Testis (tissue), 2 donors: ENCODE measurements around the gene TLE1.

ENCODE experiments used
- POLR2A ChIP-seq: fragments of 450-650 bp; IDR thresholded peaks from one replicate; pipeline ENCODE4 v1.6.1; 2017; ENCODE audit warnings: antibody characterized with exemption, mild to moderate bottlenecking, moderate library complexity
- TF ChIP-seq, protein P1 (sequence below), 3 experiments: fragments of 450-650 bp in 2 of 3; fragments of 200-600 bp in 1 of 3; sonication (generic) in 1 of 3; IDR thresholded peaks; one replicate each; pipeline ENCODE4 v1.5.1; 2016 to 2019; ENCODE audit warnings: antibody characterized with exemption in 3 of 3, mild to moderate bottlenecking in 2 of 3, moderate library complexity in 1 of 3

DNA sequence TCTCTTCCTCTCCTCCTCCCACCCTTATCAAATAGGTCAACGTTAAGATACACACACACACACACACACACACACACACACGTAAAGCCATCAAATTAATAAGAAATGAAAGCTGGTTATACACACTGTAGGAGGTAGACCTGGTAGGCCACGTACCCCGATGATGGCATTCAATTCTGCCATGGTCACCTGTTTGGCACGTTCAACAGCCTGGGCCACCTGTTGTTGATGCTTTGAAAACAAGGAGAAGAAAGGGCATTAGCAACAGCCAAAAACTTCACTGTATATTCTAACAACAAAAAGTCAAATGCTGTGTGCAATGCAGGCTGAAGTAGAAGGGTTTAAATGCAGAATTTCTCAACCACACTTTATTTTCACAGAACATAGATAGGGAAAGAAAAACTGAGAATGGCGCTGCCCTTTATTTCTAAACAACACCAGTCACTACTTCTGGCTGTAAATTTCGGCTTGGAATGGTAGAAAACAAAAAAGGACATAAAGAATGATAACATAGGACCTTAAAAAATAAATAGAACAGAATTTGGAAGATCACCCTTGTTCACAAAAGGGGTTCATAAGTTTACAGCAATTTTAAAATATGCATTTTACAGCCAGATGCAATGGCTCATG is 37.2 kb downstream of the TLE1 start:
- TF ChIP-seq, protein P1, sequence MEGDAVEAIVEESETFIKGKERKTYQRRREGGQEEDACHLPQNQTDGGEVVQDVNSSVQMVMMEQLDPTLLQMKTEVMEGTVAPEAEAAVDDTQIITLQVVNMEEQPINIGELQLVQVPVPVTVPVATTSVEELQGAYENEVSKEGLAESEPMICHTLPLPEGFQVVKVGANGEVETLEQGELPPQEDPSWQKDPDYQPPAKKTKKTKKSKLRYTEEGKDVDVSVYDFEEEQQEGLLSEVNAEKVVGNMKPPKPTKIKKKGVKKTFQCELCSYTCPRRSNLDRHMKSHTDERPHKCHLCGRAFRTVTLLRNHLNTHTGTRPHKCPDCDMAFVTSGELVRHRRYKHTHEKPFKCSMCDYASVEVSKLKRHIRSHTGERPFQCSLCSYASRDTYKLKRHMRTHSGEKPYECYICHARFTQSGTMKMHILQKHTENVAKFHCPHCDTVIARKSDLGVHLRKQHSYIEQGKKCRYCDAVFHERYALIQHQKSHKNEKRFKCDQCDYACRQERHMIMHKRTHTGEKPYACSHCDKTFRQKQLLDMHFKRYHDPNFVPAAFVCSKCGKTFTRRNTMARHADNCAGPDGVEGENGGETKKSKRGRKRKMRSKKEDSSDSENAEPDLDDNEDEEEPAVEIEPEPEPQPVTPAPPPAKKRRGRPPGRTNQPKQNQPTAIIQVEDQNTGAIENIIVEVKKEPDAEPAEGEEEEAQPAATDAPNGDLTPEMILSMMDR (IDR thresholded peaks at IDR 0.05), result no peak
- TF ChIP-seq POLR2A, result no peak
